Astrocyte (in vitro differentiated cells and primary cell): Measurements from ENCODE around the gene LRPPRC.

Source experiments
- CTCF ChIP-seq: IDR thresholded peaks from 2 replicates; pipeline ENCODE4 v1.5.1; 2011; ENCODE audit warnings: low read depth, mild to moderate bottlenecking, inconsistent platforms, low read length, moderate library complexity; ENCODE audit not compliant: insufficient read depth
- EZH2 ChIP-seq: IDR thresholded peaks from 2 replicates; pipeline ENCODE4 v1.6.1; 2012; ENCODE audit warnings: mild to moderate bottlenecking, low read length, inconsistent platforms; ENCODE audit not compliant: insufficient read depth

- no peak for TF ChIP-seq CTCF
- no peak for TF ChIP-seq EZH2
These were observed 10.1 kb upstream of the LRPPRC start for GRCh38 chr2:44005846-44006245.
